ENCODE measurements around the gene MORC4.

Gene MORC4

GRCh38 chrX:106952089-106952488 is 47.9 kb downstream of the MORC4 start:
- DNase-seq: no peak

- no peak for DNase-seq
These were observed 48.8 kb downstream of the MORC4 start for GRCh38 chrX:106951230-106951629.

- DNase-seq: no peak
These were observed 49.6 kb downstream of the MORC4 start for GRCh38 chrX:106950381-106950780.

- DNase-seq: no peak
These were observed 50.6 kb downstream of the MORC4 start for GRCh38 chrX:106949366-106949765.

GRCh38 chrX:106948641-106949040 is 51.4 kb downstream of the MORC4 start:
- DNase-seq: no peak

GRCh38 chrX:106946464-106946863 is 53.5 kb downstream of the MORC4 start:
- DNase-seq: no peak

GRCh38 chrX:106940068-106940467 is 59.9 kb downstream of the MORC4 start:
- no peak for DNase-seq

- no peak for DNase-seq
These were observed 60.4 kb downstream of the MORC4 start for GRCh38 chrX:106939566-106939965.

- no peak for DNase-seq
These were observed 63.8 kb downstream of the MORC4 start for GRCh38 chrX:106936246-106936645.

GRCh38 chrX:106935175-106935574 is 64.8 kb downstream of the MORC4 start:
- DNase-seq: no peak

- DNase-seq: no peak
These were observed 66.5 kb downstream of the MORC4 start for GRCh38 chrX:106933538-106933961.

- DNase-seq: no peak
These were observed 67.0 kb downstream of the MORC4 start for GRCh38 chrX:106932960-106933537.

GRCh38 chrX:106932492-106932923 is 67.5 kb downstream of the MORC4 start:
- no peak for DNase-seq

- no peak for DNase-seq
These were observed 68.1 kb downstream of the MORC4 start for GRCh38 chrX:106931831-106932491.

GRCh38 chrX:106928227-106928626 is 71.8 kb downstream of the MORC4 start:
- DNase-seq: no peak

- no peak for DNase-seq
These were observed 72.3 kb downstream of the MORC4 start for GRCh38 chrX:106927700-106928099.

- no peak for DNase-seq
These were observed 73.0 kb downstream of the MORC4 start for GRCh38 chrX:106927023-106927422.

- no peak for DNase-seq
These were observed 78.4 kb downstream of the MORC4 start for GRCh38 chrX:106921637-106922036.

- no peak for DNase-seq
These were observed 80.0 kb downstream of the MORC4 start, which contains the start of gene CLDN2 for GRCh38 chrX:106919932-106920452. Gene CLDN2, plus strand, starts transcription at chrX:106920402. Its CDS starts 7,827 bp downstream, at chrX:106928229.

GRCh38 chrX:106917830-106918500 is 82.0 kb downstream of the MORC4 start:
- peak; percentile 43 for DNase-seq

- no peak for DNase-seq
These were observed 87.1 kb downstream of the MORC4 start for GRCh38 chrX:106912864-106913263.

- DNase-seq: no peak
These were observed 93.7 kb downstream of the MORC4 start for GRCh38 chrX:106906361-106906760.

- no peak for DNase-seq
These were observed 94.8 kb downstream of the MORC4 start for GRCh38 chrX:106905064-106905708.
